SU-DHL-6 (cell line): Measurements from ENCODE around the gene FLNB.

ENCODE experiments used
- CTCF ChIP-seq: fragments of 200-600 bp; sonication (generic); IDR thresholded peaks from one replicate; pipeline ENCODE4 v1.5.1; 2017; ENCODE audit warnings: antibody characterized with exemption, mild to moderate bottlenecking, low read length, moderate library complexity; ENCODE audit not compliant: insufficient read depth, poor library complexity, severe bottlenecking
- EZH2phosphoT487 ChIP-seq: fragments of 200-600 bp; sonication (generic), shearing (Covaris generic); conservative IDR thresholded peaks from 2 replicates; pipeline ENCODE4 v1.6.1; 2018; ENCODE audit warnings: mild to moderate bottlenecking, antibody characterized with exemption, low read length, moderate library complexity, mixed read lengths

GRCh38 chr3:57966829-57967228 lies 41.4 kb upstream of the FLNB start:
- TF ChIP-seq CTCF (no peak), EZH2phosphoT487 (no peak)
